Measurements from ENCODE around the gene RHBG. TPM values are rescaled to one million over a fixed set of nuclear protein-coding genes. Genes with fewer than 3 reads are reported as not detected.
A peak's percentile ranks its signal among the peaks of the same experiment; 100 is the strongest.

Gene RHBG
- total and polyA plus RNA-seq, 3 experiments from 2014 or later, result not detected

- no peak for DNase-seq
- H3K9me3 Mint-ChIP-seq, result no peaks in the 10 kb centered on the region
- ChIA-PET POLR2A (interaction anchor here (0.6 kb wide), 1 partner anchor 61 kb away, joined by 4 read pairs; no protein-coding TSS in a partner anchor), CTCF (interaction anchor here (2.4 to 7.8 kb wide), 4 partner anchors 34 to 221 kb away, joined by 12 to 185 read pairs (median 46); no protein-coding TSS in a partner anchor)
- H3K4me1 ChIP-seq (ENCODE audit: insufficient read depth, low read length), result peaks cover 6% of the 10 kb centered on the region
- no peak overlapping the region for H3K4me3 ChIP-seq (ENCODE audit: low read length)
- no peaks in the 10 kb centered on the region for H3K36me3 Mint-ChIP-seq
- H3K9me3 ChIP-seq (ENCODE audit: low read length), result no peaks in the 10 kb centered on the region
- no peaks in the 10 kb centered on the region for H3K36me3 ChIP-seq (ENCODE audit: insufficient read depth, low read length)
- H3K4me1 Mint-ChIP-seq, result peaks cover 6 to 10% (median 7%) of the 10 kb centered on the region in 3 donors
- H3K27ac Mint-ChIP-seq, result no peak overlapping the region
- H3K4me3 Mint-ChIP-seq, result no peak overlapping the region
- peaks cover 7 to 21% of the 10 kb centered on the region in 2 donors for H3K27me3 Mint-ChIP-seq
- H3K27ac ChIP-seq (ENCODE audit: low read depth, low read length), result no peak overlapping the region
- no peaks in the 10 kb centered on the region for H3K27me3 ChIP-seq (ENCODE audit: insufficient read depth, low read length, poor library complexity, severe bottlenecking)
These were observed 15.0 kb downstream of the RHBG start for GRCh38 chr1:156384007-156384406.

GRCh38 chr1:156384658-156385057 lies 15.6 kb downstream of the RHBG start:
- Mint-ChIP-seq H3K4me1 (peaks cover 6 to 10% (median 7%) of the 10 kb centered on the region in 3 donors), H3K4me3 (no peak overlapping the region), H3K27ac (no peak overlapping the region), H3K36me3 (no peaks in the 10 kb centered on the region), H3K27me3 (peaks cover 14 to 26% of the 10 kb centered on the region in 2 donors), H3K9me3 (no peaks in the 10 kb centered on the region)
- CTCF ChIA-PET, result interaction anchor here (1.6 to 7.8 kb wide), 10 partner anchors 16 to 221 kb away, joined by 5 to 185 read pairs (median 12); partner anchors contain the start of gene RHBG
- DNase-seq, result no peak
- no peak overlapping the region for H3K4me3 ChIP-seq (ENCODE audit: low read length)
- H3K27me3 ChIP-seq (ENCODE audit: insufficient read depth, low read length, poor library complexity, severe bottlenecking), result no peaks in the 10 kb centered on the region
- H3K27ac ChIP-seq (ENCODE audit: low read depth, low read length), result no peak overlapping the region
- no peaks in the 10 kb centered on the region for H3K36me3 ChIP-seq (ENCODE audit: insufficient read depth, low read length)
- peaks cover 6% of the 10 kb centered on the region for H3K4me1 ChIP-seq (ENCODE audit: insufficient read depth, low read length)
- POLR2A ChIA-PET, result no interaction called here
- H3K9me3 ChIP-seq (ENCODE audit: low read length), result no peaks in the 10 kb centered on the region

GRCh38 chr1:156385534-156386031 lies 16.6 kb downstream of the RHBG start:
- peaks cover 6 to 10% (median 7%) of the 10 kb centered on the region in 3 donors for H3K4me1 Mint-ChIP-seq
- no peaks in the 10 kb centered on the region for H3K36me3 ChIP-seq (ENCODE audit: insufficient read depth, low read length)
- H3K27me3 ChIP-seq (ENCODE audit: insufficient read depth, low read length, poor library complexity, severe bottlenecking), result no peaks in the 10 kb centered on the region
- no peak overlapping the region for H3K4me3 Mint-ChIP-seq
- no peaks in the 10 kb centered on the region for H3K9me3 ChIP-seq (ENCODE audit: low read length)
- no peaks in the 10 kb centered on the region for H3K9me3 Mint-ChIP-seq
- ChIA-PET POLR2A (interaction anchor here (0.6 to 1.2 kb wide), 3 partner anchors 35 to 72 kb away, joined by 3 to 10 read pairs (median 3); no protein-coding TSS in a partner anchor), CTCF (interaction anchor here (0.6 to 7.8 kb wide), 67 partner anchors 9 to 340 kb away, joined by 3 to 185 read pairs (median 4); partner anchors contain the start of genes CCT3, GPATCH4, RHBG and SMG5)
- no peak overlapping the region for H3K4me3 ChIP-seq (ENCODE audit: low read length)
- DNase-seq, result peak; percentile 63 to 83 (median 69)
- no peak overlapping the region for H3K27ac ChIP-seq (ENCODE audit: low read depth, low read length)
- no peaks in the 10 kb centered on the region for H3K36me3 Mint-ChIP-seq
- peaks cover 6% of the 10 kb centered on the region for H3K4me1 ChIP-seq (ENCODE audit: insufficient read depth, low read length)
- peak overlapping the region in 3 of 8 donors; percentile 1 to 32 (median 24) for H3K27ac Mint-ChIP-seq
- peaks cover 18 to 35% of the 10 kb centered on the region in 2 donors for H3K27me3 Mint-ChIP-seq

- Mint-ChIP-seq H3K36me3 (no peaks in the 10 kb centered on the region), H3K27me3 (peaks cover 22 to 34% of the 10 kb centered on the region in 2 donors), H3K27ac (peak overlapping the region in 1 of 8 donors; percentile 43), H3K4me1 (peaks cover 6 to 10% (median 7%) of the 10 kb centered on the region in 3 donors), H3K4me3 (no peak overlapping the region), H3K9me3 (no peaks in the 10 kb centered on the region)
- DNase-seq, result no peak
- ChIA-PET CTCF (interaction anchor here (0.6 to 7.8 kb wide), 68 partner anchors 8 to 340 kb away, joined by 3 to 185 read pairs (median 4); partner anchors contain the start of genes CCT3, GPATCH4, RHBG and SMG5), POLR2A (interaction anchor here (0.6 to 1.2 kb wide), 3 partner anchors 34 to 71 kb away, joined by 3 to 10 read pairs (median 3); no protein-coding TSS in a partner anchor)
- Histone ChIP-seq H3K36me3 (ENCODE audit: insufficient read depth, low read length) (no peaks in the 10 kb centered on the region), H3K4me1 (ENCODE audit: insufficient read depth, low read length) (peaks cover 6% of the 10 kb centered on the region), H3K27ac (ENCODE audit: low read depth, low read length) (no peak overlapping the region), H3K27me3 (ENCODE audit: insufficient read depth, low read length, poor library complexity, severe bottlenecking) (no peaks in the 10 kb centered on the region), H3K9me3 (ENCODE audit: low read length) (no peaks in the 10 kb centered on the region), H3K4me3 (ENCODE audit: low read length) (no peak overlapping the region)
These were observed 17.3 kb downstream of the RHBG start for GRCh38 chr1:156386134-156386901.

GRCh38 chr1:156386949-156387869 lies 18.2 kb downstream of the RHBG start:
- Histone ChIP-seq H3K27ac (ENCODE audit: low read depth, low read length) (no peak overlapping the region), H3K9me3 (ENCODE audit: low read length) (no peaks in the 10 kb centered on the region), H3K27me3 (ENCODE audit: insufficient read depth, low read length, poor library complexity, severe bottlenecking) (no peaks in the 10 kb centered on the region), H3K36me3 (ENCODE audit: insufficient read depth, low read length) (no peaks in the 10 kb centered on the region), H3K4me1 (ENCODE audit: insufficient read depth, low read length) (peaks cover 6% of the 10 kb centered on the region), H3K4me3 (ENCODE audit: low read length) (no peak overlapping the region)
- no peak overlapping the region for H3K4me3 Mint-ChIP-seq
- ChIA-PET CTCF (interaction anchor here (1.0 to 7.8 kb wide), 12 partner anchors 9 to 225 kb away, joined by 3 to 185 read pairs (median 12); partner anchors contain the start of gene TTC24), POLR2A (no interaction called here)
- no peak for DNase-seq
- no peak overlapping the region for H3K27ac Mint-ChIP-seq
- H3K9me3 Mint-ChIP-seq, result no peaks in the 10 kb centered on the region
- peaks cover 25 to 37% of the 10 kb centered on the region in 2 donors for H3K27me3 Mint-ChIP-seq
- peaks cover 6 to 10% (median 7%) of the 10 kb centered on the region in 3 donors for H3K4me1 Mint-ChIP-seq
- H3K36me3 Mint-ChIP-seq, result no peaks in the 10 kb centered on the region

GRCh38 chr1:156387870-156388173 lies 18.8 kb downstream of the RHBG start:
- ChIA-PET CTCF (interaction anchor here (1.4 kb wide), 1 partner anchor 216 kb away, joined by 3 read pairs; no protein-coding TSS in a partner anchor), POLR2A (no interaction called here)
- H3K4me3 ChIP-seq (ENCODE audit: low read length), result no peak overlapping the region
- no peaks in the 10 kb centered on the region for H3K9me3 ChIP-seq (ENCODE audit: low read length)
- no peaks in the 10 kb centered on the region for H3K9me3 Mint-ChIP-seq
- no peaks in the 10 kb centered on the region for H3K27me3 ChIP-seq (ENCODE audit: insufficient read depth, low read length, poor library complexity, severe bottlenecking)
- H3K36me3 Mint-ChIP-seq, result no peaks in the 10 kb centered on the region
- no peak overlapping the region for H3K27ac Mint-ChIP-seq
- H3K4me1 Mint-ChIP-seq, result peaks cover 6 to 10% (median 7%) of the 10 kb centered on the region in 3 donors
- DNase-seq, result no peak
- H3K36me3 ChIP-seq (ENCODE audit: insufficient read depth, low read length), result no peaks in the 10 kb centered on the region
- H3K27ac ChIP-seq (ENCODE audit: low read depth, low read length), result no peak overlapping the region
- H3K4me3 Mint-ChIP-seq, result no peak overlapping the region
- H3K27me3 Mint-ChIP-seq, result peaks cover 25 to 37% of the 10 kb centered on the region in 2 donors
- peaks cover 6% of the 10 kb centered on the region for H3K4me1 ChIP-seq (ENCODE audit: insufficient read depth, low read length)

- ChIA-PET CTCF (interaction anchor here (1.6 to 2.3 kb wide), 2 partner anchors 10 to 58 kb away, joined by 4 to 12 read pairs; no protein-coding TSS in a partner anchor), POLR2A (no interaction called here)
- peaks cover 6% of the 10 kb centered on the region for H3K4me1 ChIP-seq (ENCODE audit: insufficient read depth, low read length)
- no peaks in the 10 kb centered on the region for H3K9me3 ChIP-seq (ENCODE audit: low read length)
- Mint-ChIP-seq H3K9me3 (no peaks in the 10 kb centered on the region), H3K27me3 (peaks cover 26 to 43% of the 10 kb centered on the region in 2 donors), H3K36me3 (no peaks in the 10 kb centered on the region), H3K4me1 (peaks cover 6 to 10% (median 7%) of the 10 kb centered on the region in 3 donors), H3K27ac (no peak overlapping the region), H3K4me3 (no peak overlapping the region)
- no peaks in the 10 kb centered on the region for H3K27me3 ChIP-seq (ENCODE audit: insufficient read depth, low read length, poor library complexity, severe bottlenecking)
- no peak overlapping the region for H3K27ac ChIP-seq (ENCODE audit: low read depth, low read length)
- DNase-seq, result no peak
- no peak overlapping the region for H3K4me3 ChIP-seq (ENCODE audit: low read length)
- H3K36me3 ChIP-seq (ENCODE audit: insufficient read depth, low read length), result no peaks in the 10 kb centered on the region
These were observed 19.4 kb downstream of the RHBG start for GRCh38 chr1:156388174-156389137.

Data from CD8-positive, alpha-beta memory T cell (primary cell).